LNCAP (cell line): ENCODE results near the gene DCTN5.

Source experiments
- CTCF ChIP-seq: fragments of 450-650 bp; IDR thresholded peaks from 2 replicates; pipeline ENCODE4 v1.5.1; 2017; ENCODE audit warnings: mild to moderate bottlenecking

Gene DCTN5

DNA sequence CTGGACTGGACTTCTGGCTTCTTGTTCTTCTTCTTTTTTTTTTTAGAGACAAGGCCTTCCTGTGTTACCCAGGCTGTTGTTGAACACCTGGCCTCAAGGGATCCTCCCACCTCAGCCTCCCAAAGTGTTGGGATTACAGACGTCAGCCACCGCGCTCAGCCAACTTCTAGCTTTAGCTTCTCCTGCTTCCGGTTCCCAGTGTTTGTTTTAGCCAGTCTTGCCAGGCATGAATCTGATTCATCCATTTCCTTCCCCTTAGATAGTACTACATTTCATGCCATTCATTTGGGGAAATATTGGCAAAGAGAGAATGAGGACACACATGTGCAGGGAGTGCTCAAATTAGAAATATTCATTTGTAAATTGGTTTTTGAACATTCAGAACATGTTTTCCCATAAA is 33.1 kb upstream of the DCTN5 start:
- no peak for TF ChIP-seq CTCF

- no peak for TF ChIP-seq CTCF
Measured at GRCh38 chr16:23609929-23610328, 31.3 kb upstream of the DCTN5 start.

DNA sequence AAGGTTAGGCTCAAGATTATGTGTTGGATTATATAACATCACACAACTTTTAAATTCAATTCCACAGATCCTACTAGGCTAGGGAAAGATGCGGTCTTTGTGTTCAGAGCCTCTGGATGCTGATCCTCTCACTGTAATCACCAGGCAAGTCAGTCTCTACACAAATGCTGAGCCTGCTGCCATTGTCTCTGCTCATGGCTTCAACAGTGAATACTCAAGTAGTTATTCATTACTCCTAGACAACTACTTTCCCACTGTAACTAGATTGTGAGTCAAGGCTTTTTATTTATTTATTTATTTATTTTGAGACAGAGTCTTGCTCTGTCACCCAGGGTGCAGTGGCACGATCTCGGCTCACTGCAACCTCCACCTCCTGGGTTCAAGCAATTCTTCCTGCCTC is 29.3 kb upstream of the DCTN5 start:
- no peak for TF ChIP-seq CTCF

- no peak for TF ChIP-seq CTCF
Measured at GRCh38 chr16:23615805-23616204, 25.5 kb upstream of the DCTN5 start.

- TF ChIP-seq CTCF: no peak
Measured at GRCh38 chr16:23624092-23624491, 17.2 kb upstream of the DCTN5 start.

GRCh38 chr16:23629516-23629915 is 11.8 kb upstream of the DCTN5 start:
- no peak for TF ChIP-seq CTCF

GRCh38 chr16:23634461-23635036 is 6.7 kb upstream of the DCTN5 start:
- no peak for TF ChIP-seq CTCF

DNA sequence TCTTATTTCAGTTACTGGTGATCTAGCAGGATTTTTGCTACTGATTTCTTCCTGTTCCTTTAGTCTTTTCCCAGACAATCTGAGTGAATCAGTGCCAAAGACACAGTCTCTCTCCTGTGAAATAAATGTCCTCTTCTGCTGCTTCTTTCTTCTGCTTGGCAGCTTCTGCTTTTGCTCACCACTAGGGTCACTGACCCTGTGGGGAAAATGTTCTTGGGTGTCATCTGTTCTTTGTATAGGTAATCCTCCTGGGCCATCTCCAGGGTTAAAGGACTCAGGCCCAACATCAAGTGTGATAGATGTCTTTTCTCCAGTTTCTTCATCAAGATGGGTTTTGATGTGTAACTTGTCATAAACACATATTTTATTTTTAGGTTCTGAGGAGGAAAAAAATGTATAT is 5.3 kb upstream of the DCTN5 start:
- TF ChIP-seq CTCF: no peak
